Measurements from ENCODE around the gene PCLO.
"Not testable (repeated sequence)": the region's sequence is repeated elsewhere in the genome, so short reads cannot be mapped to it uniquely, and the experiment has no call there.

PCLO gene

DNA sequence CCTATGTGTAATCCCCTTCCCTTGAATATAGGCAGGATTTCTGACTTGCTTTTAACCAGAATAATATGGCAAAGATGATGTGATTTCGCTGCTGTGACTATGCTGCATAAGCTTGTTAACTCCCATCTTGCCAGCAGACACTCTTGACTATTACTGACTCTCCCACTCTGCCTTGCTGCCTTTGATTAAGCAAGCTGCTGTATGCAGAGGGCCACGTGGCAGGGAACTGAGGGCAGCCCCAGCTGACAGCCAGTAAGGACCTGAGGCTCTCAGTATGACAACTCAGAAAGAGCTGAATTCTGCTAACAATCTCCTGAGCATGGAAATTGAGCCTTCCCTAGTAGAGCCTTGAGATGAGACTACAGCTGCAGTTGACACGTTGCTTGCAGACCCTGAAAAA lies 439.7 kb downstream of the PCLO start:
- DNase-seq: no peak

DNA sequence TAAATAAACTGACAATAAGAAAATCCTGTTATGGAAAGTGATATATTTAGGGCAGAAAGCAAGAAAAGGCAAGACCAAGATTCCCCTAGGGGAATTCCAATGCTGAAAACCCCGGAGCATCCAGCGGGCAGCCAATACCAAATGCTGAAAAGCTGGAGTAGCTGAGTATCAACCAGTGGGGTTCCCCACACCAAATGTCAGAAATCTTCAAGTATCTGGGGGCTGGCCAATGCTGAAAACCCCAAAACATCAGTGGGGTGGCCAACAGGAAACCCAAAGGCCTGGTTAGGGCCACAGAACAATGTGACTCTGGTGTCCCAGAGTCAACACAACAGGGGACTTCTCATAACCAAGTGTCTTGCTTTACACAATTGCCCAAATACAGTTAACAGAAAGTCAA lies 447.3 kb downstream of the PCLO start:
- DNase-seq: no peak

DNA sequence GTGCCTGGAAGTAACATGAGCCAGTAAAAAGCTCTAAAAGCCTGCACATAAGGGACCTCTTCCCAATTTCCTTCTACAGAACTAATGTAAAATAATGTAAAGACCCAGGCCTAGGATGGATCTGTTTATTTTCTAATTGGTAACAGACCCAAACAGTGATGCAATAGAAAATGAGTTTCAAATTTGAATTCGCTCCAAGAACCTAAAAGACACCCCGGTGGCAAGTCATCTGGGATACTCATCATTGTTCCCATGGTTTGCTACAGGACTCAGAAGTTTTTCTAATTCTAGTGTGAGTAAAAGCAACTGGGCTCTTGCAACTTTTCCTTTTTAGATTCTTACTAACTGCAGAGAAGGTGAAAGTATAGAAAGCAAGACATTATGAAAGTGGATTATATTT lies 447.8 kb downstream of the PCLO start:
- DNase-seq: no peak

DNA sequence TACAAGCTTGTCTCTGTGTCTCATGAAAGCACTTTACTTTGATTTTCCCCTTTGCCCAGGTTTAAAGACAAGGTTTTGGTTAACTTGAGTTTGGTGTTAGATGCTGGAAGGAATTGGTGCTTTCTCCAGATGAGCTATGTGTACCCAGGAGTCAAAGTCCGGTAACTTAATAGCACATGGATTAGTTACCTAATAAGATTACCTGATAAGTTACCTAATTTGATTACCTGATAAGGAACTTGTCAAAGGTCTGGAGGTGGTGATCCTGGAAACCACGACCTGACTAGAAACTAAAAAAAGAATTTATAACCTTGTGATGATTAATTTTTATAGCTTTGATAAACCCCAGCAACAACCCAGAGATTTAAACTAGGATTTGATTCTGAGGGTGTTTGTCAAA lies 449.2 kb downstream of the PCLO start:
- no peak for DNase-seq

DNA sequence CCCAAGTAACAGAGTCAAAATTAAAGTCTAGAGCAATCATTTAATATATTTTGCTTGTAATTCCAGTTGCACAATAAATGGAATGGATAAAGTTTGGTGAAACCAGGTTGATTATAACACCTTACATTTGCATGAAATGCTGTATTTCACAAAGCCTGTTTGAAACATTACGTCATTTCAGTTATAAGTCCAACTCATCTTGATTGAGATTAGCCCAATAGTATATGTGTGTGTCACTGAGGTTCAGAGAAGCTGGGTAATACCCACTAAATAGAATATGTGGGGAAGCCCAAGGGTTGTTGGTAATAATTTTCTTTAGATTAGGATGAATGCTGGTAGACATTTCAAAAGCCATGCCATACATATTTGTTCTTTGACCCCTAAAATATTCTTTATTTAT lies 456.3 kb downstream of the PCLO start:
- not testable (repeated sequence) for DNase-seq

DNA sequence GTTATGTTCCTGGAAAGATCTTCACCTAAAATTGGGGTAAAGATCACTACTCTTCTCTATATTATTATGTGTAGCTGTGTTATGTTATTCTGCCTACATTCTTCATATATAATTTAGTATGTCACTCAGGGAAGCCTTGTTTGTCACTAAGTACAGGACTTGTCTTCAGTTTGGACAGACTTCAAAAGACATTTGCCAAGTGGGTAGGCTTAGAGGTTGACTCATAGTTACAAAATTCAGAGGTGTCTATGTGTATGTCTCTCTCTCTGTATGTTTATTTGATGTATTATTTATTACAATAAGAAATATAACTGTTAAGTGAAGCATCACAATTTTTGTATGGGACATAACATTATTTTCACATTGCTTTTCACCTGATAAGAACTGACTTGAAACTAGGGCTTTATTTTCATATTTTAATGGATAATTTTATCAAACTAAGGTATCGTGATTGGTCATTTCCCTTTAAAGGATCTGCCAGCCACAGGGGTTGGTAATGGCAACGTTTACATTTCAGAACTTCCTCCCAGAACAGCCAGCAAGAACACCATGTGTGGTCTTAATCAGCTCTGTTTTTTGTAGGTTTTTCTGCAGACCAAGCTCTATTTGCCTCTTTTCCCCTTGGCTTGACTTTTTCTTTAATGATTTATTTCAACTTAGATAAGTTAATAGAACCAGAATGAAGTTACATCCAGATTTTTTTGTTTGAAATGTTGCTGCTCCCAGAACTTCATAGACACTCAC lies 457.0 kb downstream of the PCLO start:
- no peak for DNase-seq

DNA sequence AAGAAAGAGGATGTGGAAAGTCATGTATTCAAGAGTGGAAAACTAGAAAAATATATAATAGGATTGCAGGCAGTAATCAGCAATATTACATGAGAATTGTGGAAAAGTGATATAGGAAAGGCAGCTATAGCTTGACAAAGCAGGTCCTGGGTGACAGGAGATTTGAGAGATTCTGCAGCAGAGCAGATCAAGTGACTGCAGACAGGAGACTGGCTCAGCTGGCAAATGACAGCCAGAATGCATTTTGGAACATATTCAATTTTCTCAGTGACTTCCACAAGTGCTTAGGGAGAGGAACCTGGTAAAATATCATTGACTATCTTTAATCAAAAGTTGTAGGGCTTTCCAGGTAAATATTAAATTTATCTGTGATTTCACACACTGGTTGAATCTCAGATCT lies 458.6 kb downstream of the PCLO start:
- no peak for DNase-seq

All from femur (tissue), 1 donor.